SK-N-SH treated with all-trans-retinoic acid at 6 μM for 48 hours (cell line): ENCODE data around the gene TESMIN.

Experiments used
- ARNTL ChIP-seq: fragments of 450-650 bp; formaldehyde crosslinking; IDR thresholded peaks from 2 replicates; pipeline ENCODE4 v1.5.0; 2020; ENCODE audit warnings: low read depth, mild to moderate bottlenecking, moderate library complexity, borderline replicate concordance
- ESRRG ChIP-seq: fragments of 250-450 bp; sonication (Bioruptor Pico); IDR thresholded peaks from 2 replicates; pipeline ENCODE4 v1.6.1; 2021; ENCODE audit warnings: mild to moderate bottlenecking
- RARB ChIP-seq: fragments of 250-450 bp; sonication (Bioruptor Pico); IDR thresholded peaks from 2 replicates; pipeline ENCODE4 v1.8.0; 2021; ENCODE audit warnings: mild to moderate bottlenecking, moderate library complexity
- SNAI2 ChIP-seq: fragments of 250-450 bp; sonication (Bioruptor Pico); IDR thresholded peaks from 2 replicates; pipeline ENCODE4 v1.5.0; 2020; ENCODE audit warnings: mild to moderate bottlenecking, moderate library complexity
- TCF4 ChIP-seq: fragments of 250-450 bp; sonication (Bioruptor Pico); IDR thresholded peaks from 2 replicates; pipeline ENCODE4 v1.8.0; 2021; ENCODE audit warnings: mild to moderate bottlenecking, moderate library complexity, borderline replicate concordance
- TOX ChIP-seq: fragments of 250-450 bp; sonication (Bioruptor Pico); IDR thresholded peaks from 2 replicates; pipeline ENCODE4 v1.8.0; 2021; ENCODE audit warnings: mild to moderate bottlenecking, moderate library complexity, borderline replicate concordance
- ZFP30 ChIP-seq: fragments of 450-650 bp; formaldehyde crosslinking; IDR thresholded peaks from 2 replicates; pipeline ENCODE4 v1.5.0; 2022; ENCODE audit warnings: mild to moderate bottlenecking, moderate library complexity
- TF ChIP-seq, protein P1 (sequence below): fragments of 250-450 bp; sonication (Bioruptor Pico); IDR thresholded peaks from 2 replicates; pipeline ENCODE4 v1.8.0; 2020; ENCODE audit warnings: mild to moderate bottlenecking, moderate library complexity, borderline replicate concordance
- TF ChIP-seq, protein P2 (sequence below): fragments of 250-450 bp; sonication (Bioruptor Pico); IDR thresholded peaks from 2 replicates; pipeline ENCODE4 v1.5.1; 2021; ENCODE audit warnings: mild to moderate bottlenecking, moderate library complexity

DNA sequence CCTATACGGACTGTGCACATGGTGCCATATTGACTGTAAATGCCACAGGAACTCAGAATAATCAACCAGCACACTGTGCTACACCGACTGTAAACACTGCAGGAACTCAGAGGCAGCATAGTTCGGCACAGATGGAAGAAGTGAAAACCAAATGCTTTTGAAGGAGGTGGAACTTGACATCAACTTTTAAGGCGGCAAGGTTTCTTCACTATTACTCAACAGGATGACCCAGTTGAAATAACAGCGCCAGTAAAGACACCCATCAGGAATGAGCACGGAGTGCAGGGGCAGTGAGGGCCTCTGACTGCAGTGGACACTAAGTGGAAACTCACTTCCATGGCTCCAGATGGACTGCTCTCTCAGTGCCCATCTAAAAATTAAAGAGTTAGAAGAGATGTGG lies 15.7 kb downstream of the TESMIN start:
- TF ChIP-seq ARNTL (CRISPR knock-in tag) (no peak), TOX (no peak), ESRRG (CRISPR knock-in tag) (no peak), ZFP30 (CRISPR knock-in tag) (no peak), RARB (CRISPR knock-in tag) (no peak), SNAI2 (CRISPR knock-in tag) (no peak), TCF4 (no peak)
- TF ChIP-seq, protein P1, sequence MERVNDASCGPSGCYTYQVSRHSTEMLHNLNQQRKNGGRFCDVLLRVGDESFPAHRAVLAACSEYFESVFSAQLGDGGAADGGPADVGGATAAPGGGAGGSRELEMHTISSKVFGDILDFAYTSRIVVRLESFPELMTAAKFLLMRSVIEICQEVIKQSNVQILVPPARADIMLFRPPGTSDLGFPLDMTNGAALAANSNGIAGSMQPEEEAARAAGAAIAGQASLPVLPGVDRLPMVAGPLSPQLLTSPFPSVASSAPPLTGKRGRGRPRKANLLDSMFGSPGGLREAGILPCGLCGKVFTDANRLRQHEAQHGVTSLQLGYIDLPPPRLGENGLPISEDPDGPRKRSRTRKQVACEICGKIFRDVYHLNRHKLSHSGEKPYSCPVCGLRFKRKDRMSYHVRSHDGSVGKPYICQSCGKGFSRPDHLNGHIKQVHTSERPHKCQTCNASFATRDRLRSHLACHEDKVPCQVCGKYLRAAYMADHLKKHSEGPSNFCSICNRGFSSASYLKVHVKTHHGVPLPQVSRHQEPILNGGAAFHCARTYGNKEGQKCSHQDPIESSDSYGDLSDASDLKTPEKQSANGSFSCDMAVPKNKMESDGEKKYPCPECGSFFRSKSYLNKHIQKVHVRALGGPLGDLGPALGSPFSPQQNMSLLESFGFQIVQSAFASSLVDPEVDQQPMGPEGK (CRISPR knock-in tag): no peak
- TF ChIP-seq, protein P2, sequence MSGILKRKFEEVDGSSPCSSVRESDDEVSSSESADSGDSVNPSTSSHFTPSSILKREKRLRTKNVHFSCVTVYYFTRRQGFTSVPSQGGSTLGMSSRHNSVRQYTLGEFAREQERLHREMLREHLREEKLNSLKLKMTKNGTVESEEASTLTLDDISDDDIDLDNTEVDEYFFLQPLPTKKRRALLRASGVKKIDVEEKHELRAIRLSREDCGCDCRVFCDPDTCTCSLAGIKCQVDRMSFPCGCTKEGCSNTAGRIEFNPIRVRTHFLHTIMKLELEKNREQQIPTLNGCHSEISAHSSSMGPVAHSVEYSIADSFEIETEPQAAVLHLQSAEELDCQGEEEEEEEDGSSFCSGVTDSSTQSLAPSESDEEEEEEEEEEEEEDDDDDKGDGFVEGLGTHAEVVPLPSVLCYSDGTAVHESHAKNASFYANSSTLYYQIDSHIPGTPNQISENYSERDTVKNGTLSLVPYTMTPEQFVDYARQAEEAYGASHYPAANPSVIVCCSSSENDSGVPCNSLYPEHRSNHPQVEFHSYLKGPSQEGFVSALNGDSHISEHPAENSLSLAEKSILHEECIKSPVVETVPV (CRISPR knock-in tag): no peak
